Cardiac muscle cell (in vitro differentiated cells and primary cell): ENCODE measurements around the gene ZNF580. TPM values are rescaled to one million over a fixed set of nuclear protein-coding genes. Genes with fewer than 3 reads are reported as not detected.

Experiments
- DNase-seq, 2 donors: peaks; one replicate each; pipeline versions ENCODE4 v3.0.0 to v3.0.0-alpha.2; 2010 to 2017; ENCODE audit warnings: low read depth in 1 of 2, low spot score in 1 of 2
- H3K27ac ChIP-seq: fragments of 200-600 bp; sonication (generic); 2 replicates; pipeline ENCODE4 v1.5.1; 2016
- H3K27me3 ChIP-seq: fragments of 200-600 bp; sonication (generic); 2 replicates; pipeline ENCODE4 v1.6.0; 2016; ENCODE audit warnings: control low read depth
- H3K36me3 ChIP-seq: fragments of 200-600 bp; sonication (generic); 2 replicates; pipeline ENCODE4 v1.5.1; 2016; ENCODE audit warnings: control low read depth
- H3K4me1 ChIP-seq: fragments of 200-600 bp; sonication (generic); 2 replicates; pipeline ENCODE4 v1.8.1; 2017; ENCODE audit warnings: low read depth, mild to moderate bottlenecking, mixed run types
- H3K4me3 ChIP-seq: fragments of 200-600 bp; sonication (generic); 2 replicates; pipeline ENCODE4 v1.5.1; 2016; ENCODE audit warnings: mild to moderate bottlenecking
- H3K9me3 ChIP-seq: fragments of 200-600 bp; sonication (generic); 2 replicates; pipeline ENCODE4 v1.5.1; 2017; ENCODE audit warnings: low read depth, mild to moderate bottlenecking, control low read depth
- polyA plus RNA-seq: library from polyadenylated mRNA; unstranded; fragments of >200 nt; fragmentation: Nextera tagmentation; extraction: Ambion mirVana; gene quantifications from 2 replicates; pipeline ENCODE4 v1.2.1, GENCODE V29; 2016
- total RNA-seq: library from RNA; depleted of rRNA; stranded (reverse); fragments of >200 nt; gene quantifications from 2 replicates; pipeline ENCODE4 v1.2.3, GENCODE V29; 2016
- TF ChIP-seq, protein P1 (sequence below): IDR thresholded peaks from 2 replicates; pipeline ENCODE4 v1.5.1; 2012; ENCODE audit warnings: low read depth, mild to moderate bottlenecking, low read length

ZNF580 gene
- total and polyA plus RNA-seq, 2 experiments from 2014 or later: 78.4 to 124 TPM

DNA sequence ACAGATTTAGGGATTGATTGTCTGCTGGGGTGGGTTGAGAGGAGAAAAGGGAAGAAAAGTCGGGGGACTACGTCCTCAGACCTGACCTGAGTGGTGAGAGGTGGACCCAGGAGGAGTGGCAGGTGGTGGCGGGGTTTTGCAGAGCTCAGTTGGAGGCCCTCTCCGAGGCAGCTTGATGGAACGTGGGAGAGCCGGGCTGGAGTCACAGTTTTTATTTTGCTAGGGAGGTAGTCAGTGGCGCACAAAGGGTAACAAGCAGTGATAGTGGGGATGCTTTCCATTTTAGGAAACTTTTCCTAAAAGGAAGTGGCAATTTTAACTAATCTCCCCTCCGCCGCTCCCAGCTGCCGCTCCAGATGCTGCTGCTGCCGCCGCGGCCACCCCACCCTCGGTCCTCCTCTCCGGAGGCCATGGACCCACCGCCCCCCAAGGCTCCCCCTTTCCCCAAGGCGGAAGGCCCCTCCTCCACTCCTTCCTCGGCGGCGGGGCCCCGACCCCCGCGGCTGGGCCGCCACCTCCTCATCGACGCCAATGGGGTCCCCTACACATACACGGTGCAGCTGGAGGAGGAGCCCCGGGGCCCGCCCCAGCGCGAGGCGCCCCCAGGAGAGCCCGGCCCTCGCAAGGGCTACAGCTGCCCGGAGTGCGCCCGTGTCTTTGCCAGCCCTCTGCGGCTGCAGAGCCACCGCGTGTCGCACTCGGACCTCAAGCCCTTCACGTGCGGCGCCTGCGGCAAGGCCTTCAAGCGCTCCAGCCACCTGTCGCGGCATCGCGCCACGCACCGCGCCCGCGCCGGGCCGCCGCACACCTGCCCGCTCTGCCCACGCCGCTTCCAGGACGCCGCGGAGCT, 1.6 kb downstream of the ZNF580 start:
- peaks cover 18% of the 10 kb centered on the region for H3K4me1 ChIP-seq
- no peaks in the 10 kb centered on the region for H3K9me3 ChIP-seq
- H3K36me3 ChIP-seq: no peaks in the 10 kb centered on the region
- TF ChIP-seq, protein P1, sequence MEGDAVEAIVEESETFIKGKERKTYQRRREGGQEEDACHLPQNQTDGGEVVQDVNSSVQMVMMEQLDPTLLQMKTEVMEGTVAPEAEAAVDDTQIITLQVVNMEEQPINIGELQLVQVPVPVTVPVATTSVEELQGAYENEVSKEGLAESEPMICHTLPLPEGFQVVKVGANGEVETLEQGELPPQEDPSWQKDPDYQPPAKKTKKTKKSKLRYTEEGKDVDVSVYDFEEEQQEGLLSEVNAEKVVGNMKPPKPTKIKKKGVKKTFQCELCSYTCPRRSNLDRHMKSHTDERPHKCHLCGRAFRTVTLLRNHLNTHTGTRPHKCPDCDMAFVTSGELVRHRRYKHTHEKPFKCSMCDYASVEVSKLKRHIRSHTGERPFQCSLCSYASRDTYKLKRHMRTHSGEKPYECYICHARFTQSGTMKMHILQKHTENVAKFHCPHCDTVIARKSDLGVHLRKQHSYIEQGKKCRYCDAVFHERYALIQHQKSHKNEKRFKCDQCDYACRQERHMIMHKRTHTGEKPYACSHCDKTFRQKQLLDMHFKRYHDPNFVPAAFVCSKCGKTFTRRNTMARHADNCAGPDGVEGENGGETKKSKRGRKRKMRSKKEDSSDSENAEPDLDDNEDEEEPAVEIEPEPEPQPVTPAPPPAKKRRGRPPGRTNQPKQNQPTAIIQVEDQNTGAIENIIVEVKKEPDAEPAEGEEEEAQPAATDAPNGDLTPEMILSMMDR: no peak
- DNase-seq: peak; percentile 39 to 50
- H3K27ac ChIP-seq: peak overlapping the region; percentile 91
- peak overlapping the region; percentile 95 for H3K4me3 ChIP-seq
- H3K27me3 ChIP-seq: no peaks in the 10 kb centered on the region

DNA sequence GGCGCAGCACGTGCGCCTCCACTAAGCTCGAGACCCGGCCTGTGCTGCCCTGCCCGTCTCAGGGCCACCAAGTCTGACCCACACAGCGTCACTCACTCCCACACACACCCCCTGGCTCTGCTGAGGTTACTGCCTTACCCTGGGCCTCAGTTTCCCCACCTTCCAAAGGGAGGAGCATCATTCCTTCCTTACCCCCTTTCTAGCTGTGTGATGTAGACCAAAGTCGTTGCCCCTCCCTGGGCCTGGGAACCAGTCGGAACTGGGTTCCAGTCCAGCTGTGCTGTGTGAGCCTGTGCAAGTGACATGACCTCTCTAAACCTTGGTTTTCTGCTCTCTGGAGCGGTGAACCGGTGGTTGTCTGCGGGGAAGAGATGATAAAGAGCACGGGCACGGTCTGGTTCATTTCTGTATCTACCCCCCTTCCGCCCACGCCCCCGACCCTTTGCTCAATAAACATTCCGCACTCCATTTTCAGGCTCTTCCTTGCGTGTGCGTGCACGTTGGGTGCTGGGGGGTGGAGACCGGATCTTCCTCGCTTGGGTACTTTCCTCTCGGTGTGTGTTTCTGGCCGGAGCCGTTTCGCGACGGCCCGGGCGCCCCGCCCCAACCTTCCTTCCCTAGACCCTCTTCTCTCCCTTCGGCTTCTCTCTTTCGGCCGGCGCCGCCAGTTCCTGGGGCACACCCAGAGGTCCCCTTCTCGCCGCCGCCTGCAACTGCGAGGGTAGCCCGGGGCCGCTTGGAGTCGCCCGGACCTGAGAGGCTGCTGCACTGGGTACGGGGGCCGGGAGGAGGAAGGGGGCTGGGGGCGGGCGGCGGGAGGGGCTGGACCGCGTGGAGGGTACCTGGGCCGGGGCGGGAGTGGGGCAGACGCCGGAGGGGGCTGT, 2.4 kb downstream of the ZNF580 start, which contains the start of gene ZNF581:
Gene ZNF581 (plus strand): TSS at position 647 of the 884 bp plus-strand sequence. CDS start 923 bp downstream, outside the sequence.
- H3K9me3 ChIP-seq: no peaks in the 10 kb centered on the region
- H3K36me3 ChIP-seq: no peaks in the 10 kb centered on the region
- H3K27me3 ChIP-seq: no peaks in the 10 kb centered on the region
- H3K27ac ChIP-seq: peak within 1 kb of the TSS; percentile 91
- TF ChIP-seq, protein P1: no peak
- peak; percentile 83 to 85 for DNase-seq
- H3K4me3 ChIP-seq: peak within 1 kb of the TSS; percentile 95
- H3K4me1 ChIP-seq: peaks cover 19% of the 10 kb centered on the region

DNA sequence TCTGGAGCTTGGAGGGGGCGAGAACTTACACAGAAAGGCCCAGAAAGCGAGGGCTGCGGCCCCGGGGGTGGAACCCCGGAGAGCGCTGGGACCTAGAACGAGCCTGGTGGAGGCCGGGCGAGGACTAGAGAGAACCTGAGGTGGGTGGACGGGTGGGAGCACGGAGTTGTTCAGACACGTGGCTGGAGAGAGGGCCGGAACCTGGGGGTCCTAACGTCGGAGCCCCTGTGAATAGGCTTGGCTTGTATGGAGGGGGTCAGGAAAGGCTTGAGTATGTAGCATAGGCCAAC, 3.0 kb downstream of the ZNF580 start:
- TF ChIP-seq, protein P1: no peak
- Histone ChIP-seq H3K4me3 (peak overlapping the region; percentile 95), H3K27me3 (no peaks in the 10 kb centered on the region), H3K27ac (peak overlapping the region; percentile 91), H3K9me3 (no peaks in the 10 kb centered on the region), H3K4me1 (peaks cover 19% of the 10 kb centered on the region), H3K36me3 (no peaks in the 10 kb centered on the region)
- no peak for DNase-seq

DNA sequence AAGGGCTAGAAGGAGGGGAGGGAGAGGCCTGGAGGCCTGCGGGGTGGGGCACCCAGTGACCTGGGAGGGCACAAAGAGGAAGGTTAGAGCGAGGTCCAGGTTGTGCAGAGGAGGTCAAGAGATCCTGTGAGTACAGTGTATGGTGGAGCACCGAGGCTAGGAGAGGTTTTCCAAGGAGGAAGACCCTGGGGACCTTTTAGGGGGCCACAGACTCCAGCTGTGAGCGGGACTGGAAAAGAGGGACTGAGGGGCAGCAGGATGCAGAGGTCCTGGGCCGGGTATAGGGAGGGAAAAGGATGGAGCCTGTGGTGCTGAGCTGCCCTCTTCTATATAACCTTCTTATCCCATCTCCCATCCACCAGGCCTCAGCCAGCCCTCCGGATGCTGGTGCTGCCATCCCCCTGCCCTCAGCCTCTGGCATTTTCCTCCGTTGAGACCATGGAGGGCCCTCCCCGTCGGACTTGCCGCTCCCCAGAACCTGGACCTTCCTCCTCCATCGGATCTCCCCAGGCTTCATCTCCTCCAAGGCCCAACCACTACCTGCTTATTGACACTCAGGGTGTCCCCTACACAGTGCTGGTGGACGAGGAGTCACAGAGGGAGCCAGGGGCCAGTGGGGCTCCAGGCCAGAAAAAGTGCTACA, 3.5 kb downstream of the ZNF580 start:
- peaks cover 19% of the 10 kb centered on the region for H3K4me1 ChIP-seq
- H3K27ac ChIP-seq: peak overlapping the region; percentile 91
- no peak for DNase-seq
- H3K27me3 ChIP-seq: no peaks in the 10 kb centered on the region
- peak overlapping the region; percentile 95 for H3K4me3 ChIP-seq
- H3K9me3 ChIP-seq: no peaks in the 10 kb centered on the region
- no peaks in the 10 kb centered on the region for H3K36me3 ChIP-seq
- TF ChIP-seq, protein P1: no peak

DNA sequence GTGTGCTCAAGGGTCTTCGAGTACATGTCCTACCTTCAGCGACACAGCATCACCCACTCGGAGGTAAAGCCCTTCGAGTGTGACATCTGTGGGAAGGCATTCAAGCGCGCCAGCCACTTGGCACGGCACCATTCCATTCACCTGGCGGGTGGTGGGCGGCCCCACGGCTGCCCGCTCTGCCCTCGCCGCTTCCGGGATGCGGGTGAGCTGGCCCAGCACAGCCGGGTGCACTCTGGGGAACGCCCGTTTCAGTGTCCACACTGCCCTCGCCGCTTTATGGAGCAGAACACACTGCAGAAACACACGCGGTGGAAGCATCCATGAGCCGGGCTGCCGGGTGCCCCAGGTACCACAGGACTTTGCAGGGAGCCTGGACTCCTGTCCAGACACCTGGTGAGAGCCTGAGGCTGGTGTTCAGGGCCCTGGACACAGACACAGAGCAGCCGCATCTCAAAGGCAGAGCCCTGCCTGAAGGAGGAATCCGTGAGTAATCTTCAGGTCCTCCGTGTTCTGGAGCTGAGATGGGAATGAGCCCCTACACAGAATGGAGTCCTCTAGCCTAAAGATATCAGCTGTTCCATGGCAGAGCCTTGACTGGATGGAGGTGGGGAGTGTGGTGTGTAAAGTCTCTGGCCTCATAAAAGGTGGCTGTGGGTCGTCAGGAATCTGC, 4.2 kb downstream of the ZNF580 start:
- H3K4me1 ChIP-seq: peaks cover 19% of the 10 kb centered on the region
- no peak overlapping the region for H3K27ac ChIP-seq
- no peak for DNase-seq
- TF ChIP-seq, protein P1: no peak
- H3K27me3 ChIP-seq: no peaks in the 10 kb centered on the region
- peak overlapping the region; percentile 95 for H3K4me3 ChIP-seq
- no peaks in the 10 kb centered on the region for H3K9me3 ChIP-seq
- H3K36me3 ChIP-seq: no peaks in the 10 kb centered on the region
